ENCODE results near the gene ITFG1.

The ITFG1 gene

GRCh38 chr16:47499080-47499699 is 38.3 kb upstream of the ITFG1 start:
- no peak overlapping the region for H3K27ac ChIP-seq
- H3K4me3 ChIP-seq: no peak overlapping the region
- no peak for TF ChIP-seq CTCF (IDR thresholded peaks at IDR 0.05)
- no peak for DNase-seq (ENCODE audit: low spot score)

- Histone ChIP-seq H3K4me3 (peak overlapping the region; percentile 12), H3K27ac (peak overlapping the region; percentile 53 to 77)
- TF ChIP-seq CTCF (IDR thresholded peaks at IDR 0.05): no peak
- no peak for DNase-seq (ENCODE audit: low spot score)
Observed at GRCh38 chr16:47493381-47494337, 32.8 kb upstream of the ITFG1 start.

GRCh38 chr16:47492428-47493377 is 31.8 kb upstream of the ITFG1 start:
- peak; percentile 89 for DNase-seq (ENCODE audit: low spot score)
- Histone ChIP-seq H3K27ac (peak overlapping the region; percentile 53 to 78), H3K4me3 (peak overlapping the region; percentile 12)
- TF ChIP-seq CTCF (IDR thresholded peaks at IDR 0.05): no peak

- DNase-seq (ENCODE audit: low spot score): no peak
- Histone ChIP-seq H3K4me3 (no peak overlapping the region), H3K27ac (peak overlapping the region in 1 of 2 donors; percentile 33)
- TF ChIP-seq CTCF (IDR thresholded peaks at IDR 0.05): no peak
Observed at GRCh38 chr16:47492036-47492427, 31.2 kb upstream of the ITFG1 start.

GRCh38 chr16:47490471-47490870 is 29.6 kb upstream of the ITFG1 start:
- Histone ChIP-seq H3K4me3 (no peak overlapping the region), H3K27ac (no peak overlapping the region)
- no peak for TF ChIP-seq CTCF (IDR thresholded peaks at IDR 0.05)
- no peak for DNase-seq (ENCODE audit: low spot score)

- TF ChIP-seq CTCF (IDR thresholded peaks at IDR 0.05): no peak
- no peak for DNase-seq (ENCODE audit: low spot score)
- Histone ChIP-seq H3K27ac (no peak overlapping the region), H3K4me3 (no peak overlapping the region)
Observed at GRCh38 chr16:47488051-47488450, 27.2 kb upstream of the ITFG1 start.

All from coronary artery (tissue), 2 donors.